ENCODE data around the gene ITM2C. TPM values are rescaled to one million over a fixed set of nuclear protein-coding genes. Genes with fewer than 3 reads are reported as not detected.

ITM2C gene
- total RNA-seq (2014; rRNA removed; shearing (Covaris generic)) = 314 and 367 TPM in 2 replicates
- polyA plus RNA-seq (2016; fragmentation: Nextera tagmentation; extraction: Ambion mirVana) = 240 and 241 TPM in 2 replicates
- long read RNA-seq, transcript ITM2C-202 (6 exons, 2,078 nt) = major isoform, 191 of 236 reads
- long read RNA-seq, transcript ITM2C-203 (5 exons, 1,889 nt) = minor isoform, 18 of 236 reads
- long read RNA-seq, transcript ITM2C-210 (1 exons, 501 nt) = minor isoform, 6 of 236 reads
- long read RNA-seq, partial matches to known transcripts = 10 of 236 reads
- long read RNA-seq, other reads (novel, unspliced or antisense) = 11 of 236 reads

GRCh38 chr2:230864605-230865306 is at the start of gene ITM2C:
Gene ITM2C (plus strand): TSS chr2:230864942. CDS start chr2:230865026, 84 bp downstream.
- peak; percentile 23 to 53; a peak in 3 of 4 replicates for TF ChIP-seq CTCF (conservative IDR thresholded peaks at IDR 0.05; ENCODE audit: low read depth in 2 of 2)
- TF ChIP-seq STAT1 (IDR thresholded peaks at IDR 0.05; ENCODE audit: unreplicated experiment) = no peak
- peak; percentile 32; the same call in 1 of the 2 replicates for TF ChIP-seq ETS1 (IDR thresholded peaks at IDR 0.05)
- no peak for TF ChIP-seq REST (IDR thresholded peaks at IDR 0.05; ENCODE audit: unreplicated experiment)
- TF ChIP-seq POLR2AphosphoS5 (IDR thresholded peaks at IDR 0.05; ENCODE audit: low read depth) = peak; percentile 75
- TF ChIP-seq ZNF462 (CRISPR knock-in tag; IDR thresholded peaks at IDR 0.05) = no peak
- TF ChIP-seq CREB1 (CRISPR knock-in tag; IDR thresholded peaks at IDR 0.05; ENCODE audit: low read depth) = no peak
- TF ChIP-seq ZNF114 (CRISPR knock-in tag; IDR thresholded peaks at IDR 0.05) = no peak
- peaks cover 11% of the 10 kb centered on the region; the same call in 2 of the 3 replicates for H3K36me3 Mint-ChIP-seq (ENCODE audit: low read depth)
- ATAC-seq = peak; percentile 17
- peaks cover 8% of the 10 kb centered on the region; the same call in 1 of the 2 replicates for H4K20me1 ChIP-seq (replicated peaks; ENCODE audit: insufficient read depth)
- peaks cover 57% of the 10 kb centered on the region for H3K4me1 ChIP-seq (ENCODE audit: insufficient read depth)
- H3K4me1 Mint-ChIP-seq = peaks cover 67% of the 10 kb centered on the region
- DNase-seq (ENCODE audit: low spot score) = peak; percentile 82
- peak within 1 kb of the TSS; percentile 95 for H3K27ac Mint-ChIP-seq
- peaks cover 9% of the 10 kb centered on the region; the same call in 1 of the 2 replicates for H3F3A ChIP-seq (replicated peaks; ENCODE audit: low read depth)
- H3K27ac ChIP-seq (ENCODE audit: low read depth) = peak within 1 kb of the TSS; percentile 97
- peak within 1 kb of the TSS; percentile 98 for H2AFZ ChIP-seq
- no peaks in the 10 kb centered on the region for H3K9me3 Mint-ChIP-seq
- no peaks in the 10 kb centered on the region for H3K9me2 ChIP-seq (ENCODE audit: insufficient read depth)
- peaks cover 49% of the 10 kb centered on the region for H3K79me2 ChIP-seq (replicated peaks; ENCODE audit: insufficient read depth)
- H3K4me3 Mint-ChIP-seq = peak within 1 kb of the TSS; percentile 92
- H3K36me3 ChIP-seq (ENCODE audit: insufficient read depth) = no peaks in the 10 kb centered on the region
- peaks cover 23% of the 10 kb centered on the region for H3K27me3 Mint-ChIP-seq (ENCODE audit: insufficient read depth, low read depth, poor library complexity)
- H3K27me3 ChIP-seq (ENCODE audit: insufficient read depth) = no peaks in the 10 kb centered on the region
- peak within 1 kb of the TSS; percentile 88 for H3K4me2 ChIP-seq
- peak within 1 kb of the TSS; percentile 98 for H3K4me3 ChIP-seq
